Stimulated activated CD4-positive, alpha-beta T cell treated with anti-CD3 and anti-CD28 coated beads, Interleukin-2, amount 100 ng/mL, for 48 hours (primary cell): Measurements from ENCODE around the gene KCNIP2.

Source experiments
- DNase-seq, 2 donors: peaks; one replicate each; pipeline ENCODE4 v3.0.0-alpha.2; 2020

KCNIP2 gene

GRCh38 chr10:101843032-101844021, at the start of gene KCNIP2:
Gene KCNIP2, minus strand, starts transcription at chr10:101843800. Its CDS starts 232 bp downstream, at chr10:101843568.
- peak; percentile 30 to 51 for DNase-seq

- no peak for DNase-seq
Observed at GRCh38 chr10:101892782-101893391, 49.3 kb upstream of the KCNIP2 start.

- DNase-seq: peak; percentile 69 to 71
Observed at GRCh38 chr10:101889256-101890210, 45.9 kb upstream of the KCNIP2 start.

DNA sequence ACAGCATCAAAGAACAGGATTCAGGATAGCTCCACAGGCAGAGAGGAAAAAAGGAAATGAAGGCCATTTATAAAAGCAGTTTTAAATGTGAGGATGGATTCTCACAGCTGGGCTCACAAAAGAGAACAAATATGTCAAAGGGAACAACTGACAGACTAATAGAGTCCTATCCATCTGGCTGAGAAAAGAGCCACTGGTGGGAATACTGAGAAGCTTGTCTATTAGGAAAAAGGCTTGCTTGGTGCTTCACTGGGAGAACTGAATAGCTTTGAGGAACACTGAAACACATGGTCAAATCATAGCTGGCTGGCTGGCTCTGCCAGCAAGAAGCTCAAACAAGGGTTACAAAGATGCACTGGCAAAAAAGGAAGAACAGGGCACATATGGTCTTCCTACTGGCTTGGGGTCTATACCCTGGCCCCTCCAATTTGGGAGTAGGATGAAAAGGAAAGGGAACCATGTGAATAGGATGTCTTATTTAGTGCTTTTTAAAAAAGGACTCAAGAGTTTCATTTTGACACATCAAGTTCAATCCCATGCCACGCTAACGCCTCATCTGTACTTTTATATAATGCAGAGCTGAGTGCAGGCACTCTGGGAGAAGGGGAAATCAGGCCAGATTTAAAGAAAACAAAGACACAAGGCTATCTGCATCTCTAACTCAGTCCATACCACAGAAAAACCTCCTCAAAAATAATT, 44.8 kb upstream of the KCNIP2 start:
- no peak for DNase-seq

GRCh38 chr10:101887775-101888174, 44.2 kb upstream of the KCNIP2 start:
- no peak for DNase-seq

GRCh38 chr10:101886521-101887312, 43.1 kb upstream of the KCNIP2 start:
- DNase-seq: no peak

DNA sequence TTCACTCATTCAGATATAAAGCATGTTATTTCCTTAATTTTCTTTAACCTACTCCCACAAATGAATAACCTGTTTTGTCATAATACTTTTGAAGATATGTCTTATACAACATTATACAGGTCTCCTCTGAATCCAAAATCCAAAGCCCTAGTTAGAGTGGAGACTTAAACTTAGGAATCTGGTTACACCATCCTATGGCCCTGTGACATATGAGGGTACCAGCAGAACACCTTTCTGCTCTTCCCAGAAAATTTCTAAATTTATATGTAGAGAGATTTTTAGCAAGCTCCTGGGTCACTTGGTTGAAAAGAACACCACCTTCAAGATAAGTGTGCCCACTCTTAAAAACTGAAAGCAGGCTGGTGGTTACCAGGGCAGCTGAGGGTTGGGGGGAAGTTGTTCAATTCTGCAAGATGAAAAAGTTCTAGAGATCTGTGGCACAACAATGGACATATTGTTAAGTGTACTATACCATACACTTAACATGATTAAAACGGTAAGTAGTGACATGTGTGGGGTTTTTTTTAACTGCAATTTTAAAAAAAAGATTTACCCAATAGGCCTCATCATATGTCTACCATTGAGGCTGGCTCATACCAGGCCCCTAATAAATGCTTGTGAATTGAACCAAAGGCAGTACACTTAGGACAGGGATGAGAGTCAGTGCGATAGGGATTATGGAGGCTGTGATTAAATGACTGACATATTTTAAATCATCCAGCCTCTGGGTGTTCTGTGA, 37.6 kb upstream of the KCNIP2 start:
- DNase-seq: no peak

- DNase-seq: no peak
Observed at GRCh38 chr10:101880232-101880573, 36.6 kb upstream of the KCNIP2 start.

DNA sequence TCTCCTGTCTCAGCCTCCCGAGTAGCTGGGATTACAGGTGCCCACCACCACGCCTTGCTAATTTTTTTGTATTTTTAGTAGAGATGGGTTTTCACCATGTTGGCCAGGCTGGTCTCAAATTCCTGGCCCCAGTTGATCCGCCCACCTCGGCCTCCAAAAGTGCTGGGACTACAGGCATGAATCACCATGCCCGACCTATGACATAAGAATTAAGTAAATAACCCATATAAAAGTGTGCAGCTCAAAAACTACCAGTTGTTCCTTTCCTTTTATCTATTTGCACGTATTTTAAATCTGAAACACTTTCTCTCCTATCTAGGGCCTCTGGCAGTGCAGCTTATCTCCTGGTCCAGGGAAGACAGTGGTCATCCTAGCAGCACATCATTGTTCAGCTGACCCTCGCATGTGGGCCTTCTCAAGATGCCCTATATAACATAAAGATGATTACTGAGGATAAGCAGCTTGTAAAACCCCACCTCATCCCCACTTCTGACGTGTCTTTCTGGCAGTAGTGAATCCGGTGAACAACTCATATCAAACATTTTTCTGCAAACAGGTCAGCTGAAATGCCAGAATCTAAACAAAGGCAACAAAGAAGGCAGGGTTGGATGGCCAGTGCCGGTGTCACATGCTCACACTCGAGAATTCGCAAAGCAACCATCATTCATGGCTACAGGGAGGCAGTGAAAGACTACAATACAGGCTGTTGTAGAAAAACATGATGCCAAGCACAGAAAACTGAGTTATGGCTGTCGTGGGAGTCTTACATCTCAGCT, 36.0 kb upstream of the KCNIP2 start:
- no peak for DNase-seq

- no peak for DNase-seq
Observed at GRCh38 chr10:101878869-101879268, 35.3 kb upstream of the KCNIP2 start.

DNA sequence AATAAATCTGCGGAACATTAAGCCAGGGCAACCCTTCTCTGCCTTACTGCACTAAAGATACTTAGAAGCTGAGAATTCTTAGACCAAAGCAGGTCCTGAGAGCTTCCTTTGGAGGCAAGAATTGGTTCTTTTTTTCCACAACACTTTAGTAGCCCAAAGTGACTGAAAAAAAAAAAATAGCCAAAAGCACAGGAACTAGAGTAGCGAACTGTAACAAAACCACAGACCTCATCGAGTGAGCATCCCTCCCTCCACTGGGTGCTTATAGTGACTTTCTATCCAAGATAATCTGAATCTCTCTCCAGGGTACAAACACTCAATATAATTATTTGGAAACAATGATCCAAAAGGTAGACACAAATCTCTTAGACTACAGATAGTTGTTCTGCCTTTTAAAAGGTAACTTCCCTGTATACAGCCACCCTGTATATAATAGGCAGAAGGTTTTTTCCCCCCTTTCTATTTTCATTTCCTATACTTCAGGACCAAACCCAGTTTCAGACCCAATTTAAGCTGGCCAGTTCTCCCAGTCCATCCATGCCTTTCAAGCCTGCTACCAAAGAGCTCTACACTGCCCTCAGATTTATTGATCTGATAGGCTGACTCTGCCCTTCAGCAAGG, 31.6 kb upstream of the KCNIP2 start:
- DNase-seq: no peak

DNA sequence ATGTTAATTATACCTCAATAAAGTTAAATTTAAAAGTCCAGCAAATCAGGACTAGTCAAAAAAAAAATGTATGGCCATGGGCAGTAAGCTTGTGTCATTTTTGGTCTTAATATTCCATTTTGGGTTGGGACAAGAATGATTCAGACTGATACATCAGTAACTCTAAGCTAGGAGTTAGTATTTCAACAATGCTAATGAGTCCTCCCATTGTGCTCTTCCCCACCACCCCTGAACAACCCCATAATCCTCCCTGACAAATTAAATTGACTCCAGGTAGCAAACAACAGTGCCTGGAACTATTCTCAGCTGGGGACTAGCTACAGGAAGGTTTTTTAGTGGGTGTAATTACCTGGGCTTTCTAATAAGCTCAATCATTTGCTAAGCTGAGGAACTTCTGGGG, 30.7 kb upstream of the KCNIP2 start:
- no peak for DNase-seq

GRCh38 chr10:101867931-101868330, 24.3 kb upstream of the KCNIP2 start:
- no peak for DNase-seq

- DNase-seq: no peak
Observed at GRCh38 chr10:101859530-101859929, 15.9 kb upstream of the KCNIP2 start.

DNA sequence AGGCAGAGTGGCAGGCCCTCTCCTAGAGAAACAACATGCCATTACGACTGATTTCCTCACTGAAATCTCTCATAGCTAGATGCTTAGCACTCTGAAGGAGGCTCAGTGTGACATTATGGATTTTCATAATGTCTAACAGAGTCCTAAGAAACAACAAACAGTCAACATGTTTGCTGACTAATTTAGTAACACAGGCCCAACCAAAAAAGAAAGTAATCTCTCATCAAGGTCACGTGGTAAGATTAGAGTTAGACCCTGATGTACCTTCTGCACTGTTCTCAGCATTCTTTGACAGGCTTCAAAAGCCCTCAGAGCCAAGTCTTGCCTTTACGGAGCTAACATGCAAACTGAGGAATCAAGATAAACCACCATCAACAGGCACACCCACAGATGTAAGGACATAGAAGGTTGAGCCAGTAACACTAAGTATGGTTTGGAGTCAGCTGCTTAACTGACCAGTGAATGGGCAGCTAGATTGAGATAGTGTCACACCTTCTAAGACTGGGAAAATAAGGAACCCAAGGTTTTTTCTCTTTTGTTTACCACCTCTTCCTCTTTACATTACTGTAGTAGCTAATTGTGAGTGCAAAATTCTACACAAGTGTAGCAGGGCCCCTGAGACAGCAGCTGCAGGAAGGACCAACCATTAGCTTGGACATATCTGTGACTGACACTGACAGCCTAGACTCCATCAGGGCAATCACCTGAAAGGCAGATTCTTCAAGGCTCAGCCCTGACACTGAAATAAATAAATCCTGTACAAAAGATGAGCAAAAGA, 15.3 kb upstream of the KCNIP2 start:
- DNase-seq: no peak

GRCh38 chr10:101857802-101858476, 14.3 kb upstream of the KCNIP2 start:
- no peak for DNase-seq

GRCh38 chr10:101856626-101857025, 13.0 kb upstream of the KCNIP2 start:
- DNase-seq: no peak
